HTERT RPE-1 (cell line): ENCODE measurements around the gene PDHX.

Experiments used
- in situ Hi-C: fragments of 300-500 bp; cut with MboI; formaldehyde crosslinking; loops from 4 replicates; pipeline ENCODE4 v1.14.3; 2020; ENCODE audit warnings: low sequenced_read_pairs

The PDHX gene

DNA sequence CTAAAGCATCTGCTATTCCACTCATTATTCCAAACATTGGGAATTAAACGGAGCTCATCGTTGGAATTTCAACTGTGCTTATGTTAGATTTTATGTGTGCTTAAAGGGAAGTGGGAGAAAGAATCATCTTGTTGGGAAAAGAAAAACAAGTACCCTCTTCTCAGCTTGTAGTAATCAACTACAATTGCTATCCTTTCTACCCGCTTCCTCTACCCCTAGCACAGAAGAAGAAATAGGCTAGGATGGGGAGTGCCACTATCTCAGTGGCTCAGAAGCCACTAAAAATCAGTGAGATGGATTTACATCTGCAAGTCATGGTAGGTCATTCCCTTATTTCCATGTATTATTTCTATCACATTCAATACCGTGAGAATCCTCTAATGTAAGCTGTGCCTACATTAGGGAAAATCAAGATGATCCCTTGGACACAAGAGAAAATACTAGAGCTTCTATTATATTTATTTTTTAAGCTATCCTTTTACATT, 124.7 kb downstream of the PDHX start:
- in situ Hi-C loops: no loop called here

DNA sequence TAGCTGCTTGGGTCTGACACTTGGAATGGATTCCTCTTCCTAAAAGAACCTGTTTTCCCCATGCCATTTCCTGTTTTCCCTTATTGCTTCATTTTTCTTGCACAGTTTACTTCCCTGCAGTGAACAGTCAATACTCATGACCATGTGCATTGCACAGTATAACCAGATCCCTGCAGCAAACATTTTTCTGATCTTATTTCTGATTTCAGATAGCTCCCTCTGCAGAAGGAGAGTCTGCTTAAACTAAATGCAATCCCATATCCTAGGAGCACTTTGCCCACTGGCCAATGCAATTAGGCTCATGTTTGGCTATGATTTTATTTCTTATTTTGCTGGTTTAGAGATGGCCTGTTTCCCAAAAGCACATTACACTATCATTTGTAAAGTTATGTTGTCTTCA, 125.8 kb downstream of the PDHX start:
- in situ Hi-C loops: no loop called here

DNA sequence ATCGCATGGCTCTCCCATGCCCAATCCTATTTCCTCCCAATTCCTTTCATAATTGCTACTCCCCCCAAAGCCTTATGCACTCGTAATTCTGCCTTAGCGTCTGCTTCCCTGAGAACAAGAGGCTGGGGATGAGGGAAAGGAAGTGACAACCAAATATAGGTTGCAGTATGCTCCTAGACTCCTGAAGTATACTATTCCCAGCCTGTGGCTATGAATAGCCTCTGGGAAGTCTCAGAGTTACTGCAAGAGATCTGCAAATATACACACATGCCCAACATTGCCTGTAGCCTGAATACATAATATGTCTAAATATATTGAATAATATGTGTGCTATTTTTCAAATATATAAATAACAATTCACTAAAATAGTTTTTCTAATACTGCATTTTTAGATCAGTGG, 126.5 kb downstream of the PDHX start:
- in situ Hi-C loops: no loop called here

DNA sequence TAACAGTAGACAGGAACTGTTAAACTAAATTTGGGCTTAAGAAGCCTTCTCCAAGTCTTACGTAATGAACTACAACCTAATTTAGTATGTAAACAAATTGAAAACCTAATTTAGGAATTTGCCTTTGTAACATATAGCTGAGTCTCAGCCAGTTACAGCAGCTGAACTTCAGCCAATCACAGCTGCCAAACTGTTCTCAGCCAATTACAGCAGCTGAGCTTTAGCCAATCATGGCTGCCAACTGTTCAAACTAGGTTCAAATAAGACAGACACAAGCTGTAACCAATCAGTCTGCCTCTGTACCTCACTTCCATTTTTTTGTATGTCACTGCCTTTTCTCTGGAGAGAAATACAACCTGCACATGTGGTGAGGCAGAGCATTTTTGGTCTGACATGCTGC, 127.5 kb downstream of the PDHX start:
- in situ Hi-C loops: no loop called here

DNA sequence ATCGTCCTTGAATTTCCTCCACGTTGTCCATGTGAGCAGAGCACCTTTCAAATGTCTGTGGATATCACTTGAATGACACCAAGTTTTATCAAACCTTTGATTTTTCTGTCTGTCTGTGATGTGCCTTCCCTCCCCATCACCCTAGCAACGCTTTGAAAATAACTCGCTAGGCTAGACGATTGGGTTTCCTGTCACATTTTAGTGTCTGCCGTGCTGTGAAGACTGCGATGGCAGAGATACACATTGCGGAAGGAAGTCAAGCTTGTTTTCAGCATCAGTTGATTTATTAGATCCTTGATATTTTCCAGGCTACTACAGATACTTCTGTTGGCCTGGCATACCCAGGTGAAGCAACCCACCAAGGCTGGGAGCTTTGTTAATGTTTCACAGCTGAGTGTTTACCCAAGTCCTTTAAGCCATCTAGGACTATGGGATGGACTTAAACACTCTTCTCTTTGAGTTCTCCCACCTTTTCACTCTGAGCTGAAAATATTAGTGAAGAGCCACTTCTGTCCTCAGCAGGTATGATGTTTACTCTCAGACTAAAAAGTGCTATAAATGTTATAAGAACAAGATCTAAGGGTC, 128.9 kb downstream of the PDHX start:
- in situ Hi-C loops: no loop called here
